ENCODE results near the gene TENT5C.

TENT5C gene

GRCh38 chr1:117621316-117621715, 15.5 kb downstream of the TENT5C start:
- Histone ChIP-seq H3K4me1 (ENCODE audit: insufficient read depth, low read length, poor library complexity, severe bottlenecking) (peaks cover 51% of the 10 kb centered on the region), H3K79me2 (ENCODE audit: insufficient read depth, low read length) (peaks cover 100% of the 10 kb centered on the region), H3K36me3 (ENCODE audit: insufficient read depth, low read length) (peaks cover 64% of the 10 kb centered on the region; the same call in 1 of the 2 replicates), H3K9me2 (replicated peaks; ENCODE audit: low read depth, low read length) (no peaks in the 10 kb centered on the region), H4K20me1 (ENCODE audit: insufficient read depth, low read length, poor library complexity, severe bottlenecking) (peaks cover 89% of the 10 kb centered on the region), H3F3A (ENCODE audit: low read depth) (no peaks in the 10 kb centered on the region), H3K4me3 (ENCODE audit: low read length, poor library complexity, severe bottlenecking) (no peak overlapping the region), H2AFZ (ENCODE audit: low read length) (no peak overlapping the region), H3K9ac (ENCODE audit: low read depth, low read length, poor library complexity, severe bottlenecking) (no peak overlapping the region), H3K9me3 (ENCODE audit: insufficient read depth, low read depth, low read length) (no peaks in the 10 kb centered on the region), H3K27me3 (ENCODE audit: insufficient read depth, low read length, poor library complexity, severe bottlenecking) (no peaks in the 10 kb centered on the region), H3K4me2 (ENCODE audit: low read depth, low read length, poor library complexity, severe bottlenecking) (no peak overlapping the region)
- no peak for TF ChIP-seq EZH2phosphoT487 (IDR thresholded peaks at IDR 0.05; ENCODE audit: borderline replicate concordance)
- no peak for TF ChIP-seq CTCF (conservative IDR thresholded peaks at IDR 0.05; ENCODE audit: low read length)

GRCh38 chr1:117622726-117623125, 16.9 kb downstream of the TENT5C start:
- Histone ChIP-seq H3F3A (ENCODE audit: low read depth) (no peaks in the 10 kb centered on the region), H3K9me2 (replicated peaks; ENCODE audit: low read depth, low read length) (no peaks in the 10 kb centered on the region), H4K20me1 (ENCODE audit: insufficient read depth, low read length, poor library complexity, severe bottlenecking) (peaks cover 83% of the 10 kb centered on the region), H3K9me3 (ENCODE audit: insufficient read depth, low read depth, low read length) (no peaks in the 10 kb centered on the region), H3K4me2 (ENCODE audit: low read depth, low read length, poor library complexity, severe bottlenecking) (no peak overlapping the region), H3K4me1 (ENCODE audit: insufficient read depth, low read length, poor library complexity, severe bottlenecking) (peaks cover 43% of the 10 kb centered on the region), H3K4me3 (ENCODE audit: low read length, poor library complexity, severe bottlenecking) (no peak overlapping the region), H3K27me3 (ENCODE audit: insufficient read depth, low read length, poor library complexity, severe bottlenecking) (no peaks in the 10 kb centered on the region), H3K79me2 (ENCODE audit: insufficient read depth, low read length) (peaks cover 95% of the 10 kb centered on the region), H3K9ac (ENCODE audit: low read depth, low read length, poor library complexity, severe bottlenecking) (no peak overlapping the region), H2AFZ (ENCODE audit: low read length) (no peak overlapping the region), H3K36me3 (ENCODE audit: insufficient read depth, low read length) (peaks cover 77% of the 10 kb centered on the region; the same call in 1 of the 2 replicates)
- TF ChIP-seq CTCF (conservative IDR thresholded peaks at IDR 0.05; ENCODE audit: low read length): 0 out of 2 replicates have a peak, but pooled peaks have one; percentile 15
- no peak for TF ChIP-seq EZH2phosphoT487 (IDR thresholded peaks at IDR 0.05; ENCODE audit: borderline replicate concordance)

GRCh38 chr1:117623141-117623540, 17.3 kb downstream of the TENT5C start:
- H2AFZ ChIP-seq (ENCODE audit: low read length): no peak overlapping the region
- no peaks in the 10 kb centered on the region for H3K9me2 ChIP-seq (replicated peaks; ENCODE audit: low read depth, low read length)
- peaks cover 83% of the 10 kb centered on the region for H4K20me1 ChIP-seq (ENCODE audit: insufficient read depth, low read length, poor library complexity, severe bottlenecking)
- peaks cover 40% of the 10 kb centered on the region for H3K4me1 ChIP-seq (ENCODE audit: insufficient read depth, low read length, poor library complexity, severe bottlenecking)
- no peaks in the 10 kb centered on the region for H3K9me3 ChIP-seq (ENCODE audit: insufficient read depth, low read depth, low read length)
- H3K27me3 ChIP-seq (ENCODE audit: insufficient read depth, low read length, poor library complexity, severe bottlenecking): no peaks in the 10 kb centered on the region
- TF ChIP-seq CTCF (conservative IDR thresholded peaks at IDR 0.05; ENCODE audit: low read length): no peak
- no peak for TF ChIP-seq EZH2phosphoT487 (IDR thresholded peaks at IDR 0.05; ENCODE audit: borderline replicate concordance)
- no peak overlapping the region for H3K4me2 ChIP-seq (ENCODE audit: low read depth, low read length, poor library complexity, severe bottlenecking)
- no peak overlapping the region for H3K4me3 ChIP-seq (ENCODE audit: low read length, poor library complexity, severe bottlenecking)
- H3K36me3 ChIP-seq (ENCODE audit: insufficient read depth, low read length): peaks cover 77% of the 10 kb centered on the region; the same call in 1 of the 2 replicates
- no peaks in the 10 kb centered on the region for H3F3A ChIP-seq (ENCODE audit: low read depth)
- H3K9ac ChIP-seq (ENCODE audit: low read depth, low read length, poor library complexity, severe bottlenecking): no peak overlapping the region
- H3K79me2 ChIP-seq (ENCODE audit: insufficient read depth, low read length): peaks cover 91% of the 10 kb centered on the region
